Natural killer cell (primary cell): ENCODE data around the gene PORCN. TPM values are rescaled to one million over a fixed set of nuclear protein-coding genes. Genes with fewer than 3 reads are reported as not detected.

ENCODE experiments used
- ATAC-seq, 3 donors: fragments of 150-1000 bp in 2 of 3; fragments of 200-7000 bp in 1 of 3; cut with Tn5 transposase; 1 replicate in 1 of 3; 2 replicates in 2 of 3; pipeline ENCODE4 v1.10.0; 2021; ENCODE audit warnings: mild to moderate bottlenecking in 2 of 3, moderate library complexity in 2 of 3
- DNase-seq, 2 donors: peaks; one replicate each; pipeline versions ENCODE4 v3.0.0 to v3.0.0-alpha.2; 2013 to 2021; ENCODE audit warnings: mixed read lengths in 1 of 2
- H3K27ac ChIP-seq: one replicate; pipeline ENCODE4 v1.5.1; 2013; ENCODE audit warnings: mild to moderate bottlenecking, low read length
- H3K27me3 ChIP-seq: one replicate; pipeline ENCODE4 v1.6.1; 2013; ENCODE audit warnings: low read length; ENCODE audit not compliant: control insufficient read depth, insufficient read depth
- H3K36me3 ChIP-seq: one replicate; pipeline ENCODE4 v1.6.1; 2013; ENCODE audit warnings: low read length; ENCODE audit not compliant: control insufficient read depth, insufficient read depth
- H3K4me1 ChIP-seq: one replicate; pipeline ENCODE4 v1.6.1; 2013; ENCODE audit warnings: low read length; ENCODE audit not compliant: control insufficient read depth, insufficient read depth
- H3K4me3 ChIP-seq: one replicate; pipeline ENCODE4 v1.5.1; 2013; ENCODE audit warnings: low read length
- H3K9me3 ChIP-seq: one replicate; pipeline ENCODE4 v1.6.1; 2013; ENCODE audit warnings: low read length; ENCODE audit not compliant: control insufficient read depth, insufficient read depth
- H3K27ac Mint-ChIP-seq, 2 donors: one replicate each; pipeline ENCODE4 v1.8.0; 2022; ENCODE audit warnings: mild to moderate bottlenecking in 2 of 2, mixed read lengths in 2 of 2, moderate library complexity in 1 of 2
- H3K27me3 Mint-ChIP-seq, 2 donors: one replicate each; pipeline ENCODE4 v1.8.0; 2022; ENCODE audit warnings: low read depth in 2 of 2, mixed read lengths in 2 of 2
- H3K36me3 Mint-ChIP-seq: one replicate; pipeline ENCODE4 v1.8.0; 2022; ENCODE audit warnings: mixed read lengths
- H3K4me1 Mint-ChIP-seq, 2 donors: one replicate each; pipeline ENCODE4 v1.8.0; 2022; ENCODE audit warnings: mixed read lengths in 2 of 2
- H3K4me3 Mint-ChIP-seq: one replicate; pipeline ENCODE4 v1.8.0; 2022; ENCODE audit warnings: mild to moderate bottlenecking, moderate library complexity, mixed read lengths
- H3K9me3 Mint-ChIP-seq, 2 donors: one replicate each; pipeline ENCODE4 v1.8.0; 2022; ENCODE audit warnings: mixed read lengths in 2 of 2
- CTCF ChIP-seq: fragments of 200-600 bp; IDR thresholded peaks from one replicate; pipeline ENCODE4 v1.8.0; 2022; ENCODE audit warnings: antibody characterized with exemption
- WGBS: methylation state at CpG from one replicate; pipeline ENCODE4 v1.1.7; 2013; ENCODE audit warnings: missing lambda C conversion rate; ENCODE audit not compliant: insufficient coverage; 5-methylcytosine and 5-hydroxymethylcytosine counted together
- intact Hi-C: fragments of 100-400 bp; cut with micrococcal nuclease; formaldehyde crosslinking; loops from one replicate; pipeline ENCODE4 v1.14.2; 2022
- total RNA-seq, 4 donors: library from RNA; stranded (reverse); fragments of 120-200 nt in 1 of 4; gene quantifications; one replicate each; pipeline versions ENCODE4 v1.2.3 to v1.2.4, GENCODE V29; 2013 to 2022

PORCN gene
- total RNA-seq, 3 donors from 2014 or later (not counting 1 experiment from before 2014, with no cell fraction given) = 29.6 to 33.1 (median 31.1) TPM

- Mint-ChIP-seq H3K27ac (no peak overlapping the region), H3K36me3 (no peaks in the 10 kb centered on the region), H3K4me3 (no peak overlapping the region), H3K27me3 (no peaks in the 10 kb centered on the region), H3K9me3 (no peaks in the 10 kb centered on the region), H3K4me1 (peaks cover 22 to 48% of the 10 kb centered on the region in 2 donors)
- Histone ChIP-seq H3K36me3 (no peaks in the 10 kb centered on the region), H3K4me1 (peaks cover 34% of the 10 kb centered on the region), H3K9me3 (no peaks in the 10 kb centered on the region), H3K27me3 (no peaks in the 10 kb centered on the region), H3K27ac (no peak overlapping the region), H3K4me3 (no peak overlapping the region)
- DNase-seq (no peak), ATAC-seq (no peak)
- intact Hi-C loops = no loop called here
- TF ChIP-seq CTCF = no peak
- WGBS = 95% methylated on average over 11 of the region's 12 CpGs
Measured at GRCh38 chrX:48472851-48473703, 35.7 kb upstream of the PORCN start.

- intact Hi-C loops = no loop called here
- H3K4me3 Mint-ChIP-seq = no peak overlapping the region
- TF ChIP-seq CTCF = no peak
- Histone ChIP-seq H3K4me1 (peaks cover 31% of the 10 kb centered on the region), H3K27ac (no peak overlapping the region), H3K36me3 (no peaks in the 10 kb centered on the region), H3K4me3 (no peak overlapping the region), H3K9me3 (no peaks in the 10 kb centered on the region), H3K27me3 (no peaks in the 10 kb centered on the region)
- no peaks in the 10 kb centered on the region for H3K9me3 Mint-ChIP-seq
- no peak for DNase-seq
- no peak overlapping the region for H3K27ac Mint-ChIP-seq
- no peak for ATAC-seq
- H3K27me3 Mint-ChIP-seq = no peaks in the 10 kb centered on the region
- no peaks in the 10 kb centered on the region for H3K36me3 Mint-ChIP-seq
- H3K4me1 Mint-ChIP-seq = peaks cover 21 to 48% of the 10 kb centered on the region in 2 donors
- 68% methylated on average over 8 of the region's 9 CpGs for WGBS
Measured at GRCh38 chrX:48473704-48473990, 35.1 kb upstream of the PORCN start.

GRCh38 chrX:48474127-48474526 is 34.7 kb upstream of the PORCN start:
- Mint-ChIP-seq H3K9me3 (no peaks in the 10 kb centered on the region), H3K27me3 (no peaks in the 10 kb centered on the region), H3K4me1 (peaks cover 21 to 46% of the 10 kb centered on the region in 2 donors), H3K27ac (no peak overlapping the region), H3K4me3 (no peak overlapping the region), H3K36me3 (no peaks in the 10 kb centered on the region)
- H3K36me3 ChIP-seq = no peaks in the 10 kb centered on the region
- DNase-seq (peak in 1 of 2 donors; percentile 19), ATAC-seq (no peak)
- 80% methylated on average over 7 of the region's 10 CpGs for WGBS
- peaks cover 26% of the 10 kb centered on the region for H3K4me1 ChIP-seq
- no peak overlapping the region for H3K4me3 ChIP-seq
- no peak for TF ChIP-seq CTCF
- H3K27ac ChIP-seq = no peak overlapping the region
- no peaks in the 10 kb centered on the region for H3K27me3 ChIP-seq
- intact Hi-C loops = no loop called here
- H3K9me3 ChIP-seq = no peaks in the 10 kb centered on the region

- no peak overlapping the region for H3K27ac ChIP-seq
- H3K9me3 Mint-ChIP-seq = no peaks in the 10 kb centered on the region
- peaks cover 22% of the 10 kb centered on the region for H3K4me1 ChIP-seq
- peaks cover 17 to 43% of the 10 kb centered on the region in 2 donors for H3K4me1 Mint-ChIP-seq
- no peaks in the 10 kb centered on the region for H3K27me3 Mint-ChIP-seq
- H3K27me3 ChIP-seq = no peaks in the 10 kb centered on the region
- no peak overlapping the region for H3K4me3 ChIP-seq
- ATAC-seq (no peak), DNase-seq (no peak)
- TF ChIP-seq CTCF = no peak
- no peaks in the 10 kb centered on the region for H3K9me3 ChIP-seq
- H3K27ac Mint-ChIP-seq = no peak overlapping the region
- H3K36me3 ChIP-seq = no peaks in the 10 kb centered on the region
- intact Hi-C loops = no loop called here
- H3K36me3 Mint-ChIP-seq = no peaks in the 10 kb centered on the region
- H3K4me3 Mint-ChIP-seq = no peak overlapping the region
- WGBS = 98% methylated on average over 6 of the region's 6 CpGs
Measured at GRCh38 chrX:48474581-48474980, 34.2 kb upstream of the PORCN start.
